NCI-H2081 treated with DMSO at 0.1 percent for 48 hours (cell line): ENCODE measurements around the gene MAPK8IP1.

Experiments
- DNase-seq: peaks from one replicate; lab custom pipeline; 2025; lab: John Stamatoyannopoulos, UW

Gene MAPK8IP1

GRCh38 chr11:45926536-45927331 is 41.3 kb downstream of the MAPK8IP1 start:
- no peak for DNase-seq

GRCh38 chr11:45927332-45927683 is 41.9 kb downstream of the MAPK8IP1 start:
- no peak for DNase-seq

GRCh38 chr11:45927684-45928413 is 42.4 kb downstream of the MAPK8IP1 start:
- no peak for DNase-seq

- DNase-seq, result no peak
Observed at GRCh38 chr11:45928535-45929215, 43.2 kb downstream of the MAPK8IP1 start.

- DNase-seq, result no peak
Observed at GRCh38 chr11:45929486-45930030, 44.1 kb downstream of the MAPK8IP1 start.

- peak; percentile 84 for DNase-seq
Observed at GRCh38 chr11:45930031-45930794, 44.8 kb downstream of the MAPK8IP1 start.

GRCh38 chr11:45930951-45931570 is 45.6 kb downstream of the MAPK8IP1 start:
- no peak for DNase-seq

GRCh38 chr11:45931739-45932138 is 46.3 kb downstream of the MAPK8IP1 start:
- no peak for DNase-seq

- no peak for DNase-seq
Observed at GRCh38 chr11:45932217-45932616, 46.8 kb downstream of the MAPK8IP1 start.

GRCh38 chr11:45933131-45933831 is 47.8 kb downstream of the MAPK8IP1 start:
- no peak for DNase-seq

- no peak for DNase-seq
Observed at GRCh38 chr11:45933846-45934579, 48.6 kb downstream of the MAPK8IP1 start.

GRCh38 chr11:45934580-45935318 is 49.3 kb downstream of the MAPK8IP1 start:
- no peak for DNase-seq

GRCh38 chr11:45935349-45936064 is 50.1 kb downstream of the MAPK8IP1 start:
- DNase-seq, result no peak

GRCh38 chr11:45936511-45937054 is 51.1 kb downstream of the MAPK8IP1 start:
- no peak for DNase-seq

- DNase-seq, result no peak
Observed at GRCh38 chr11:45937916-45938315, 52.5 kb downstream of the MAPK8IP1 start.

GRCh38 chr11:45939836-45940235 is 54.4 kb downstream of the MAPK8IP1 start:
- no peak for DNase-seq

GRCh38 chr11:45941285-45941684 is 55.8 kb downstream of the MAPK8IP1 start:
- DNase-seq, result no peak

- no peak for DNase-seq
Observed at GRCh38 chr11:45942381-45942780, 56.9 kb downstream of the MAPK8IP1 start.
